OCI-M1 (cell line): ENCODE results near the gene ADNP.

Experiments used
- DNase-seq: peaks from one replicate; lab custom pipeline; 2025; lab: John Stamatoyannopoulos, UW

Gene ADNP

GRCh38 chr20:50848846-50849673 is 82.2 kb downstream of the ADNP start:
- no peak for DNase-seq

DNA sequence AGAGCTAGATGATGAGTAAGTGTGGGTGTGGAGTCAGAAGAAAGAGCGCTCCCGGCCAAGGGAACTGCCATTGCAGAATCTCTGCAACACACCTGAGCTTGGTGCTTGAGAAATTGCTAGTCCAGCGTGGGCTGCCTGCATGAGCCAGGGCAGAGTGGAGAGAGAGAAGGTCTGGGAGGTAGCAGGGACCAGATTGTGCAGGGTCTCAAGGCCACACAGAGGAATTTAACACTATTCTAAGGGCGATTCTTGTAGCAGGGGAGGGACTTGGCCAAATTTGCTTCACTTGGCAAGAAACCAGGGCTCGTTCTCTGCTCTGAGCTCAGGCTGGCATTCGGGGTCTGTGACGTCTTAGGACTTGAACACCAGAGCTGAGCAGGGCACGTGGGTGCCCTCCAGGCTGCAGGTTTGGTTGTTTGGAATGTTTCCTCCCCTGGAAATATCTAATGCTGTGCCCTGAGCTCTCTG is 82.9 kb downstream of the ADNP start:
- DNase-seq, result no peak

GRCh38 chr20:50845566-50846215 is 85.5 kb downstream of the ADNP start:
- no peak for DNase-seq

- no peak for DNase-seq
Observed at GRCh38 chr20:50844430-50845100, 86.7 kb downstream of the ADNP start.

GRCh38 chr20:50843331-50844276 is 87.6 kb downstream of the ADNP start:
- DNase-seq, result no peak

DNA sequence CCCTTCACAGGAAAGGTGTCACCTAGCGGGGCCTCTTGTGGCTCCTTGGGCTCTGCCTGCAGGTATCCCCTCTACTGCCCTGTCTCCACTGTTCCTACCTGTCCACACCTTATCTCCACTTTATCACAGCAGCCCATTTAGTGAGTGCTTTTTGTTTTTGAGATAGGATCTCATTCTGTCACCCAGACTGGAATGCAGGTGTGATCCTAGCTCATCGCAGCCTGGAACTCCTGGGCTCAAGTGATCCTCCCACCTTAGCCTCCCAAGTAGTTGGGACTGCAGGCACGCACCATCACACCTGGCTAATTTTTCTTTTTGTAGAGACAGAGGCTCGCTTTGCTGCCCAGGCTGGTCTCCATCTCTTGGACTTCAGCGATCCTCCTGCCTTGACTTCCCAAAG is 88.4 kb downstream of the ADNP start:
- no peak for DNase-seq
